ENCODE measurements around the gene ACP7.
"Not testable (repeated sequence)": the region's sequence is repeated elsewhere in the genome, so short reads cannot be mapped to it uniquely, and the experiment has no call there.

Gene ACP7

GRCh38 chr19:39139971-39140453, 55.8 kb downstream of the ACP7 start:
- H3K9me3 Mint-ChIP-seq, result no peaks in the 10 kb centered on the region
- no peaks in the 10 kb centered on the region for H3K27me3 Mint-ChIP-seq
- H3K36me3 Mint-ChIP-seq (ENCODE audit: low read depth), result no peaks in the 10 kb centered on the region
- no peak for DNase-seq
- H3K4me1 Mint-ChIP-seq (ENCODE audit: low read depth), result peaks cover 15% of the 10 kb centered on the region
- no peak overlapping the region for H3K4me3 Mint-ChIP-seq
- H3K27ac Mint-ChIP-seq, result no peak overlapping the region

- no peaks in the 10 kb centered on the region for H3K36me3 Mint-ChIP-seq (ENCODE audit: low read depth)
- no peaks in the 10 kb centered on the region for H3K9me3 Mint-ChIP-seq
- DNase-seq, result no peak
- H3K27me3 Mint-ChIP-seq, result no peaks in the 10 kb centered on the region
- H3K4me3 Mint-ChIP-seq, result no peak overlapping the region
- H3K4me1 Mint-ChIP-seq (ENCODE audit: low read depth), result peaks cover 15% of the 10 kb centered on the region
- H3K27ac Mint-ChIP-seq, result no peak overlapping the region
Measured at GRCh38 chr19:39140594-39140993, 56.4 kb downstream of the ACP7 start.

- Mint-ChIP-seq H3K9me3 (no peaks in the 10 kb centered on the region), H3K36me3 (ENCODE audit: low read depth) (no peaks in the 10 kb centered on the region), H3K4me3 (no peak overlapping the region), H3K27ac (no peak overlapping the region), H3K27me3 (no peaks in the 10 kb centered on the region), H3K4me1 (ENCODE audit: low read depth) (peaks cover 15% of the 10 kb centered on the region)
- no peak for DNase-seq
Measured at GRCh38 chr19:39141929-39142328, 57.8 kb downstream of the ACP7 start.

GRCh38 chr19:39142630-39143029, 58.5 kb downstream of the ACP7 start:
- H3K27me3 Mint-ChIP-seq, result no peaks in the 10 kb centered on the region
- peaks cover 17% of the 10 kb centered on the region for H3K4me1 Mint-ChIP-seq (ENCODE audit: low read depth)
- DNase-seq, result no peak
- H3K27ac Mint-ChIP-seq, result no peak overlapping the region
- H3K36me3 Mint-ChIP-seq (ENCODE audit: low read depth), result peaks cover 2% of the 10 kb centered on the region
- H3K9me3 Mint-ChIP-seq, result no peaks in the 10 kb centered on the region
- no peak overlapping the region for H3K4me3 Mint-ChIP-seq

GRCh38 chr19:39143757-39144289, 59.7 kb downstream of the ACP7 start:
- not testable (repeated sequence) for DNase-seq; H3K9me3 Mint-ChIP-seq; H3K4me3 Mint-ChIP-seq; H3K36me3 Mint-ChIP-seq (ENCODE audit: low read depth); H3K27ac Mint-ChIP-seq; H3K27me3 Mint-ChIP-seq
- H3K4me1 Mint-ChIP-seq (ENCODE audit: low read depth), result peaks cover 17% of the 10 kb centered on the region

- peak overlapping the region; percentile 5 for H3K27ac Mint-ChIP-seq
- H3K36me3 Mint-ChIP-seq (ENCODE audit: low read depth), result peaks cover 5% of the 10 kb centered on the region
- H3K27me3 Mint-ChIP-seq, result no peaks in the 10 kb centered on the region
- H3K4me1 Mint-ChIP-seq (ENCODE audit: low read depth), result peaks cover 17% of the 10 kb centered on the region
- H3K9me3 Mint-ChIP-seq, result no peaks in the 10 kb centered on the region
- DNase-seq, result no peak
- H3K4me3 Mint-ChIP-seq, result no peak overlapping the region
Measured at GRCh38 chr19:39144290-39145071, 60.3 kb downstream of the ACP7 start.

GRCh38 chr19:39145180-39145953, 61.2 kb downstream of the ACP7 start:
- Mint-ChIP-seq H3K36me3 (ENCODE audit: low read depth) (peaks cover 5% of the 10 kb centered on the region), H3K4me1 (ENCODE audit: low read depth) (peaks cover 15% of the 10 kb centered on the region), H3K27me3 (no peaks in the 10 kb centered on the region), H3K9me3 (no peaks in the 10 kb centered on the region), H3K27ac (peak overlapping the region; percentile 5), H3K4me3 (no peak overlapping the region)
- DNase-seq, result no peak

GRCh38 chr19:39146091-39146490, 61.9 kb downstream of the ACP7 start:
- Mint-ChIP-seq H3K36me3 (ENCODE audit: low read depth) (peaks cover 5% of the 10 kb centered on the region), H3K27me3 (no peaks in the 10 kb centered on the region), H3K4me1 (ENCODE audit: low read depth) (peaks cover 20% of the 10 kb centered on the region), H3K4me3 (no peak overlapping the region), H3K27ac (no peak overlapping the region), H3K9me3 (no peaks in the 10 kb centered on the region)
- DNase-seq, result no peak

GRCh38 chr19:39146686-39147450, 62.7 kb downstream of the ACP7 start:
- Mint-ChIP-seq H3K4me3 (no peak overlapping the region), H3K27ac (no peak overlapping the region), H3K36me3 (ENCODE audit: low read depth) (peaks cover 5% of the 10 kb centered on the region), H3K27me3 (no peaks in the 10 kb centered on the region), H3K4me1 (ENCODE audit: low read depth) (peaks cover 21% of the 10 kb centered on the region), H3K9me3 (no peaks in the 10 kb centered on the region)
- DNase-seq, result no peak

GRCh38 chr19:39147480-39147879, 63.3 kb downstream of the ACP7 start:
- H3K4me3 Mint-ChIP-seq, result no peak overlapping the region
- peaks cover 5% of the 10 kb centered on the region for H3K36me3 Mint-ChIP-seq (ENCODE audit: low read depth)
- H3K4me1 Mint-ChIP-seq (ENCODE audit: low read depth), result peaks cover 25% of the 10 kb centered on the region
- H3K27me3 Mint-ChIP-seq, result no peaks in the 10 kb centered on the region
- no peaks in the 10 kb centered on the region for H3K9me3 Mint-ChIP-seq
- no peak for DNase-seq
- no peak overlapping the region for H3K27ac Mint-ChIP-seq

- Mint-ChIP-seq H3K27ac (no peak overlapping the region), H3K4me3 (no peak overlapping the region), H3K27me3 (no peaks in the 10 kb centered on the region), H3K4me1 (ENCODE audit: low read depth) (peaks cover 25% of the 10 kb centered on the region), H3K36me3 (ENCODE audit: low read depth) (peaks cover 7% of the 10 kb centered on the region), H3K9me3 (no peaks in the 10 kb centered on the region)
- no peak for DNase-seq
Measured at GRCh38 chr19:39148939-39149529, 64.9 kb downstream of the ACP7 start.

- Mint-ChIP-seq H3K27ac (no peak overlapping the region), H3K27me3 (no peaks in the 10 kb centered on the region), H3K4me1 (ENCODE audit: low read depth) (peaks cover 20% of the 10 kb centered on the region), H3K36me3 (ENCODE audit: low read depth) (peaks cover 7% of the 10 kb centered on the region), H3K9me3 (no peaks in the 10 kb centered on the region), H3K4me3 (no peak overlapping the region)
- no peak for DNase-seq
Measured at GRCh38 chr19:39150235-39150634, 66.1 kb downstream of the ACP7 start.

- H3K9me3 Mint-ChIP-seq, result no peaks in the 10 kb centered on the region
- no peak overlapping the region for H3K4me3 Mint-ChIP-seq
- H3K27me3 Mint-ChIP-seq, result no peaks in the 10 kb centered on the region
- H3K36me3 Mint-ChIP-seq (ENCODE audit: low read depth), result peaks cover 7% of the 10 kb centered on the region
- DNase-seq, result no peak
- H3K27ac Mint-ChIP-seq, result no peak overlapping the region
- peaks cover 21% of the 10 kb centered on the region for H3K4me1 Mint-ChIP-seq (ENCODE audit: low read depth)
Measured at GRCh38 chr19:39150807-39151600, 66.8 kb downstream of the ACP7 start.

Measured in activated T-cell treated with anti-CD3 and anti-CD28 coated beads, Interleukin-2, amount 50 U/mL, for 24 hours (primary cell).